Stomach smooth muscle (tissue), 2 donors: ENCODE data around the gene TAF4.

Experiments used
- H3K27ac ChIP-seq: one replicate; pipeline ENCODE4 v1.7.0; 2013; ENCODE audit warnings: mild to moderate bottlenecking, low read length, inconsistent platforms
- H3K27me3 ChIP-seq, 2 donors: one replicate each; pipeline ENCODE4 v1.7.0; 2013; ENCODE audit warnings: low read length in 2 of 2; ENCODE audit not compliant: insufficient read depth in 2 of 2, control insufficient read depth in 1 of 2
- H3K36me3 ChIP-seq, 2 donors: one replicate each; pipeline ENCODE4 v1.7.0; 2013; ENCODE audit warnings: low read length in 2 of 2; ENCODE audit not compliant: control insufficient read depth in 2 of 2, insufficient read depth in 2 of 2
- H3K4me1 ChIP-seq: one replicate; pipeline ENCODE4 v1.7.0; 2013; ENCODE audit warnings: low read length; ENCODE audit not compliant: control insufficient read depth, insufficient read depth
- H3K4me3 ChIP-seq, 2 donors: one replicate each; pipeline ENCODE4 v1.7.0; 2013; ENCODE audit warnings: low read length in 2 of 2
- H3K9ac ChIP-seq, 2 donors: one replicate each; pipeline ENCODE4 v1.7.0; 2013; ENCODE audit warnings: low read length in 2 of 2, mild to moderate bottlenecking in 1 of 2
- H3K9me3 ChIP-seq, 2 donors: one replicate each; pipeline ENCODE4 v1.7.0; 2013; ENCODE audit warnings: low read length in 2 of 2; ENCODE audit not compliant: control insufficient read depth in 2 of 2
- donor health status: healthy.
- donor health status: Pancreatic carcinoma.

TAF4 gene

GRCh38 chr20:62043131-62043914, 22.4 kb downstream of the TAF4 start:
- H3K9me3 ChIP-seq = no peaks in the 10 kb centered on the region
- no peaks in the 10 kb centered on the region for H3K27me3 ChIP-seq
- H3K4me1 ChIP-seq = peaks cover 2% of the 10 kb centered on the region
- H3K27ac ChIP-seq = no peak overlapping the region
- H3K36me3 ChIP-seq = no peaks in the 10 kb centered on the region
- no peak overlapping the region for H3K4me3 ChIP-seq
- H3K9ac ChIP-seq = no peak overlapping the region

GRCh38 chr20:62042025-62042820, 23.5 kb downstream of the TAF4 start:
- H3K36me3 ChIP-seq = no peaks in the 10 kb centered on the region
- H3K4me1 ChIP-seq = peaks cover 2% of the 10 kb centered on the region
- H3K27me3 ChIP-seq = no peaks in the 10 kb centered on the region
- H3K4me3 ChIP-seq = no peak overlapping the region
- no peaks in the 10 kb centered on the region for H3K9me3 ChIP-seq
- no peak overlapping the region for H3K27ac ChIP-seq
- H3K9ac ChIP-seq = no peak overlapping the region

- Histone ChIP-seq H3K36me3 (no peaks in the 10 kb centered on the region), H3K27me3 (no peaks in the 10 kb centered on the region)
Measured at GRCh38 chr20:62040933-62041332, 24.7 kb downstream of the TAF4 start.

GRCh38 chr20:62040381-62040922, 25.2 kb downstream of the TAF4 start:
- Histone ChIP-seq H3K4me1 (peaks cover 2% of the 10 kb centered on the region), H3K27ac (no peak overlapping the region), H3K9me3 (no peaks in the 10 kb centered on the region), H3K4me3 (peak overlapping the region; percentile 0 to 29), H3K36me3 (no peaks in the 10 kb centered on the region), H3K27me3 (no peaks in the 10 kb centered on the region), H3K9ac (no peak overlapping the region)

More at GRCh38 chr20:62040933-62041332, 24.7 kb downstream of the TAF4 start:
- Histone ChIP-seq H3K4me1 (peaks cover 2% of the 10 kb centered on the region), H3K27ac (no peak overlapping the region), H3K9me3 (no peaks in the 10 kb centered on the region), H3K9ac (no peak overlapping the region), H3K4me3 (peak overlapping the region; percentile 0 to 29)

GRCh38 chr20:62039738-62040137, 25.9 kb downstream of the TAF4 start:
- no peak overlapping the region for H3K27ac ChIP-seq
- H3K9me3 ChIP-seq = no peaks in the 10 kb centered on the region
- H3K36me3 ChIP-seq = no peaks in the 10 kb centered on the region
- no peak overlapping the region for H3K9ac ChIP-seq
- no peaks in the 10 kb centered on the region for H3K27me3 ChIP-seq
- peaks cover 2% of the 10 kb centered on the region for H3K4me1 ChIP-seq
- H3K4me3 ChIP-seq = no peak overlapping the region

GRCh38 chr20:62032609-62033368, 32.9 kb downstream of the TAF4 start:
- H3K9ac ChIP-seq = no peak overlapping the region

GRCh38 chr20:62031462-62032092, 34.1 kb downstream of the TAF4 start:
- peaks cover 11% of the 10 kb centered on the region for H3K4me1 ChIP-seq
- H3K27me3 ChIP-seq = no peaks in the 10 kb centered on the region
- no peaks in the 10 kb centered on the region for H3K9me3 ChIP-seq
- H3K27ac ChIP-seq = no peak overlapping the region
- no peak overlapping the region for H3K4me3 ChIP-seq
- H3K9ac ChIP-seq = no peak overlapping the region
- no peaks in the 10 kb centered on the region for H3K36me3 ChIP-seq

More at GRCh38 chr20:62032609-62033368, 32.9 kb downstream of the TAF4 start:
- Histone ChIP-seq H3K36me3 (no peaks in the 10 kb centered on the region), H3K4me3 (no peak overlapping the region), H3K4me1 (peaks cover 3% of the 10 kb centered on the region), H3K27me3 (no peaks in the 10 kb centered on the region), H3K9me3 (no peaks in the 10 kb centered on the region), H3K27ac (no peak overlapping the region)

- H3K27me3 ChIP-seq = no peaks in the 10 kb centered on the region
- H3K9ac ChIP-seq = no peak overlapping the region
- H3K9me3 ChIP-seq = no peaks in the 10 kb centered on the region
- H3K27ac ChIP-seq = no peak overlapping the region
- H3K4me3 ChIP-seq = no peak overlapping the region
- H3K4me1 ChIP-seq = peaks cover 18% of the 10 kb centered on the region
- no peaks in the 10 kb centered on the region for H3K36me3 ChIP-seq
Measured at GRCh38 chr20:62030834-62031434, 34.7 kb downstream of the TAF4 start.

- H3K27me3 ChIP-seq = no peaks in the 10 kb centered on the region
- H3K4me3 ChIP-seq = no peak overlapping the region
- no peaks in the 10 kb centered on the region for H3K9me3 ChIP-seq
- no peaks in the 10 kb centered on the region for H3K36me3 ChIP-seq
- H3K27ac ChIP-seq = no peak overlapping the region
- peaks cover 22% of the 10 kb centered on the region for H3K4me1 ChIP-seq
- H3K9ac ChIP-seq = no peak overlapping the region
Measured at GRCh38 chr20:62030357-62030756, 35.3 kb downstream of the TAF4 start.

- Histone ChIP-seq H3K27me3 (no peaks in the 10 kb centered on the region), H3K4me3 (no peak overlapping the region), H3K36me3 (no peaks in the 10 kb centered on the region), H3K9ac (no peak overlapping the region), H3K4me1 (peaks cover 26% of the 10 kb centered on the region), H3K9me3 (no peaks in the 10 kb centered on the region), H3K27ac (no peak overlapping the region)
Measured at GRCh38 chr20:62029949-62030348, 35.7 kb downstream of the TAF4 start.
